ENCODE data around the gene ATP1B2. TPM values are rescaled to one million over a fixed set of nuclear protein-coding genes. Genes with fewer than 3 reads are reported as not detected.

The ATP1B2 gene
- polyA plus RNA-seq, 1 of the 3 experiments (the other 2 are of a cell fraction): 0.05 TPM

DNA sequence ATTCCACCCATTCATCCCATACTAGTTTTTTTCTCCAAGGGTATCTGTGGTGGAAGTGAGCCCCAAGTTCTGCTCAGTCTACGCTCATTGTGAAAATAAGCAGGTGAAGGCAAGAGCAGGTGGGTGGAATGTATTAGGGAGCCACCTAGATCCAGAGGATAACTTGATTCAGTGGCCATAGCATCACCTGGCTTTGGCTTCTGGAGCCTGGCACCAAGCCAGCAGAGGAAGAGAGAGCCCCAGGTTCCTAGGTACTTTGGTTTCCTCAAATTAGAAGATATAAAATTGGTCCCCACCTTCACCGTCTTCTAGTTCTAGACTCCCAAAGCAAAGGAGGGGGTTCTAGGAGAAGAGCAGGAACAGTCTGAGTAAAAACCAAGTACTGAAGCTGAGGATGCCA lies 40.1 kb upstream of the ATP1B2 start:
- peaks cover 4% of the 10 kb centered on the region for H3F3A ChIP-seq (replicated peaks; ENCODE audit: insufficient read depth)

More for the DNA sequence above, 40.1 kb upstream of the ATP1B2 start:
- H3K27me3 ChIP-seq (ENCODE audit: insufficient read depth): no peaks in the 10 kb centered on the region
- WGBS (ENCODE audit: low lambda C conversion rate): 100% methylated on average over 2 of the region's 2 CpGs
- peaks cover 0 to 18% of the 10 kb centered on the region in 2 experiments; a peak in 3 of 4 replicates for H3K4me1 ChIP-seq (ENCODE audit: control insufficient read depth in 1 of 2, insufficient read depth in 2 of 2, low read depth in 1 of 2, low read length in 1 of 2)
- ChIA-PET POLR2A (no interaction called here), CTCF (interaction anchor here (0.9 to 2.9 kb wide), 6 partner anchors 9 to 74 kb away, joined by 3 to 15 read pairs (median 5); partner anchors contain the start of gene SOX15)
- peaks cover 19 to 42% of the 10 kb centered on the region in 2 experiments for H3K36me3 ChIP-seq (replicated peaks in 1 of 2; ENCODE audit: control insufficient read depth in 1 of 2, insufficient read depth in 2 of 2, low read length in 1 of 2)
- H3K4me3 ChIP-seq (ENCODE audit: low read depth in 2 of 2, low read length in 1 of 2): no peak overlapping the region
- no peak for TF ChIP-seq RXRA (IDR thresholded peaks at IDR 0.05; ENCODE audit: borderline replicate concordance, low read depth)
- no peak for TF ChIP-seq TEAD4 (IDR thresholded peaks at IDR 0.05; ENCODE audit: borderline replicate concordance, insufficient read depth)
- TF ChIP-seq, protein P1, sequence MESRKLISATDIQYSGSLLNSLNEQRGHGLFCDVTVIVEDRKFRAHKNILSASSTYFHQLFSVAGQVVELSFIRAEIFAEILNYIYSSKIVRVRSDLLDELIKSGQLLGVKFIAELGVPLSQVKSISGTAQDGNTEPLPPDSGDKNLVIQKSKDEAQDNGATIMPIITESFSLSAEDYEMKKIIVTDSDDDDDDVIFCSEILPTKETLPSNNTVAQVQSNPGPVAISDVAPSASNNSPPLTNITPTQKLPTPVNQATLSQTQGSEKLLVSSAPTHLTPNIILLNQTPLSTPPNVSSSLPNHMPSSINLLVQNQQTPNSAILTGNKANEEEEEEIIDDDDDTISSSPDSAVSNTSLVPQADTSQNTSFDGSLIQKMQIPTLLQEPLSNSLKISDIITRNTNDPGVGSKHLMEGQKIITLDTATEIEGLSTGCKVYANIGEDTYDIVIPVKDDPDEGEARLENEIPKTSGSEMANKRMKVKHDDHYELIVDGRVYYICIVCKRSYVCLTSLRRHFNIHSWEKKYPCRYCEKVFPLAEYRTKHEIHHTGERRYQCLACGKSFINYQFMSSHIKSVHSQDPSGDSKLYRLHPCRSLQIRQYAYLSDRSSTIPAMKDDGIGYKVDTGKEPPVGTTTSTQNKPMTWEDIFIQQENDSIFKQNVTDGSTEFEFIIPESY (IDR thresholded peaks at IDR 0.05; ENCODE audit: borderline replicate concordance, low read depth): no peak
- TF ChIP-seq RFX5 (IDR thresholded peaks at IDR 0.05; ENCODE audit: low read length): no peak
- no peak for TF ChIP-seq RAD21 (IDR thresholded peaks at IDR 0.05; ENCODE audit: low read length)
- TF ChIP-seq NRF1 (IDR thresholded peaks at IDR 0.05; ENCODE audit: low read depth, low read length): no peak
- TF ChIP-seq, protein P2, sequence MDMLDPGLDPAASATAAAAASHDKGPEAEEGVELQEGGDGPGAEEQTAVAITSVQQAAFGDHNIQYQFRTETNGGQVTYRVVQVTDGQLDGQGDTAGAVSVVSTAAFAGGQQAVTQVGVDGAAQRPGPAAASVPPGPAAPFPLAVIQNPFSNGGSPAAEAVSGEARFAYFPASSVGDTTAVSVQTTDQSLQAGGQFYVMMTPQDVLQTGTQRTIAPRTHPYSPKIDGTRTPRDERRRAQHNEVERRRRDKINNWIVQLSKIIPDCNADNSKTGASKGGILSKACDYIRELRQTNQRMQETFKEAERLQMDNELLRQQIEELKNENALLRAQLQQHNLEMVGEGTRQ (IDR thresholded peaks at IDR 0.05; ENCODE audit: borderline replicate concordance, low read depth, low read length): no peak
- no peak for TF ChIP-seq GABPA (IDR thresholded peaks at IDR 0.05; ENCODE audit: low read depth)
- no peak for TF ChIP-seq RCOR1 (IDR thresholded peaks at IDR 0.05; ENCODE audit: low read length)
- no peak for TF ChIP-seq SMC3 (IDR thresholded peaks at IDR 0.05; ENCODE audit: low read depth, low read length)
- TF ChIP-seq, protein P3, sequence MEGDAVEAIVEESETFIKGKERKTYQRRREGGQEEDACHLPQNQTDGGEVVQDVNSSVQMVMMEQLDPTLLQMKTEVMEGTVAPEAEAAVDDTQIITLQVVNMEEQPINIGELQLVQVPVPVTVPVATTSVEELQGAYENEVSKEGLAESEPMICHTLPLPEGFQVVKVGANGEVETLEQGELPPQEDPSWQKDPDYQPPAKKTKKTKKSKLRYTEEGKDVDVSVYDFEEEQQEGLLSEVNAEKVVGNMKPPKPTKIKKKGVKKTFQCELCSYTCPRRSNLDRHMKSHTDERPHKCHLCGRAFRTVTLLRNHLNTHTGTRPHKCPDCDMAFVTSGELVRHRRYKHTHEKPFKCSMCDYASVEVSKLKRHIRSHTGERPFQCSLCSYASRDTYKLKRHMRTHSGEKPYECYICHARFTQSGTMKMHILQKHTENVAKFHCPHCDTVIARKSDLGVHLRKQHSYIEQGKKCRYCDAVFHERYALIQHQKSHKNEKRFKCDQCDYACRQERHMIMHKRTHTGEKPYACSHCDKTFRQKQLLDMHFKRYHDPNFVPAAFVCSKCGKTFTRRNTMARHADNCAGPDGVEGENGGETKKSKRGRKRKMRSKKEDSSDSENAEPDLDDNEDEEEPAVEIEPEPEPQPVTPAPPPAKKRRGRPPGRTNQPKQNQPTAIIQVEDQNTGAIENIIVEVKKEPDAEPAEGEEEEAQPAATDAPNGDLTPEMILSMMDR (IDR thresholded peaks at IDR 0.05): no peak
- no peak overlapping the region for H2AFZ ChIP-seq (ENCODE audit: low read depth)
- peaks cover 86% of the 10 kb centered on the region for H3K79me2 ChIP-seq (ENCODE audit: insufficient read depth)
- no peaks in the 10 kb centered on the region for H3K9me3 ChIP-seq
- H3K27ac ChIP-seq (ENCODE audit: low read depth in 2 of 2, low read length in 1 of 2): no peak overlapping the region
- no peak overlapping the region for H3K9ac ChIP-seq
- no peak overlapping the region for H3K4me2 ChIP-seq
- H3K9me2 ChIP-seq: no peaks in the 10 kb centered on the region
- no peak for DNase-seq
- peaks cover 71% of the 10 kb centered on the region for H4K20me1 ChIP-seq (ENCODE audit: insufficient read depth)
